ENCODE measurements around the gene ERFE.
"Not testable (repeated sequence)": the region's sequence is repeated elsewhere in the genome, so short reads cannot be mapped to it uniquely, and the experiment has no call there.

ERFE gene

DNA sequence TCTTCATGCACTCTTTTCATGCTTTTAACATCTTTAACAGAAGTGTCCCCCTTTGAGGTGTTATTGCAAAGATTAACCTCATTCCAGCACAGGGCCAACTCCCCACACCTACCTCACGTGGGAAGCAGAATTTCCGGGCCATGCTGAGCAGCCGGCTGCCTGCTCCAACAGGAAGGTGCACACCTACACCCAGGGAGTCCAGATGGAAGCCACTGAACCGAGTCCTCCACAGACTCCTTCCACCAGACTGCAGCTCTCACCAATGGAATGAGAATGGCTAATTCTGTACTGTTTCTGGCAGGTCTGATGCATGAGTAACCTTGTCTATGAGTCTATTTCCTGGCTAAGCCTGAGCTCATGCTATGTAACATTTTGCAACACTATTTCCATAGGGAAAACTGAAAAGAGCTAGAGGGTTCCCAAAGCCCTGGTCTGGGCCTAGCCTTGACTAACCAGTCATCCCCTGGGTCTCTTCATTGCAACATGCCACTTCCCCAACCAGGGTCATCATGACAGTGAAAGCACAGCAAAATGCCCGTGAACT, 11.0 kb downstream of the ERFE start:
- DNase-seq (ENCODE audit: low spot score), result peak; percentile 30

DNA sequence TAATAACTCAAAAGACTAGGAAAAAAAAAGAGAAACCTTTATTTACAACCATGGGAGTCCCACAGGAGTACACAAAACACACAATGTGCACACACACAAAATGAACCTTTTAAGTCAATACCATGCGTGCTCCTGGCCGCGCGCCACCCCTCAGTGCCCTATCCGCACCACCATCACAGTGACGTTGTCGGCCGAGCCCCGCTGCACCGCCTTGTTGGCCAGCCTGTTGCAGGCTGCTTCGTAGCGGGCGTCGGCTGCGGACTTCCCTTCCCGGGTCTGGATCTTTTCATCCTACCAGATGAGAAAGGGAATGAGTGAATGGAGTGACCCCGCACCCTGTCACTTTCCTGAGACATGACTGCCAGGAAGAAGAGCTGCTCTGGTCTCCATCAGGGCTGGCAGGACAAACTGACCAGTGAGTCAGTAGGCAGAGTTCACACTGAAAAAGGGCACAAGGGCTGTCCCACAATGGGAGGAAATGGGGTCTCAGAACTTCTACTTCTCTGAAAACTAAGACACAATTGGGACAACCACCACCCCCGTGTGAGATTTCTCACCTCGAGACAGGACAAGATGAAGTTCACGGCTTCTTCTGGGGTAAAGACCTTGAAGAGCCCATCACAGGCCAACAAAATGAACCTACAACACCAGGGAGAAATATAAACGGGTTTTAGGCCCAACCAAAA, 11.8 kb downstream of the ERFE start:
- no peak for DNase-seq (ENCODE audit: low spot score)

DNA sequence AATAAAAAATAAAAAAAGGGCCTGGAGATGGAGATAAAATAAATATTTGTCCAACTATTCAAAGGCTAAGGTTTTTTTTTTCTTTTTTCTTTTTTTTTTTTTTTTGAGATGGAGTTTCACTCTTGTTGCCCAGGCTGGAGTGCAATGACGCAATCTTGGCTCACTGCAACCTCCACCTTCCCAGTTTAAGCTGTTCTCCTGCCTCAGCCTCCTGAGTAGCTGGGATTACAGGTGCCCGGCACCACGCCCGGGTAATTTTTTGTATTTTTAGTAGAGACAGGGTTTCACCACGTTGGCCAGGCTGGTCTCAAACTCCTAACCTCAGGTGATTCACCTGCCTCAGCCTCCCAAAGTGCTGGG, 12.3 kb downstream of the ERFE start:
- not testable (repeated sequence) for DNase-seq (ENCODE audit: low spot score)

DNA sequence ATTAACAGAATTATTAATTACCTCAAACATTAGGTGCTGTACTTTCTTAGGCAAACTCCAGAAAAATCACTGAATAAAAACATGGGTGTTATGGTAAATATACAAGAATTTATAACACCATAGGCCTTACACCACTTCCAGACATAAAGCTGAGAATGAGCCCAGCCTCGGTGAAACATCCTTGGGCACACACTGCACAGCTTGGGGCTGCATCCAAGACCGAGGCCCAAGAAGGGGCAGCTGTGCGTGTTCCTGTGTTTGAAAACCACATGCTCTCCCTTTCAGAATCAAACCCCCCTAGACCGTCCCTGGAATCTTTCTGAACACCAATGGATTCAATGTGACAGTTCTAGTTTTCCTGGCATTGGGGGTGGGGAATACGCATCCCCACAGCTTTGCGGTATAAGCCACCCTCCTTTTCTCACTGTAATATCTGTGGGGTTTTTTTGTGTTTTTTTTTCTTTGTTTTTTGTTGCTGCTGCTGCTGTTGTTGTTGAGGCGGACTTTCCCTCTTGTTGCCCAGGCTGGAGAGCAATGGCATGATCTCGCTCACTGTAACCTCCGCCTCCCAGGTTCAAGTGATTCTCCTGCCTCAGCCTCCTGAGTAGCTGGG, 12.9 kb downstream of the ERFE start:
- DNase-seq (ENCODE audit: low spot score), result no peak

DNA sequence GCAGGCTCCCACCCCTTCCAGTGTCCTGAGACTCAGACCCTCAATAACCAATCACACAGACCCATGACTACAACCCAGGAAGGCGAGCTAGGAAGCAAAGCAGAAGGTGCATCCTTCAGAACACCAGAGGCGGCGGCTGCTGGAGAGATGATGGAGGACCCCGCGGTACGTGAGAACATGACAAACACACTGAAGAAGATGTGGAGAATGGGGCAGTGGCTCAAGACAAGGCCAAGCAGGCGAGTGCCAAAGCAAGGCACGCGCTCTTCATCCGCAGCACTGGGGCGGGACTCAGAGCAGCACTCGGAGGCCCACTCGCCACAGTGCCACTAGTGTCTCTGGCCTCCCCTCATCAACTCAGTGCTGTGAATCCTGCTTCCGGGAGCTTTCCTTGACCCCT, 13.7 kb downstream of the ERFE start:
- DNase-seq (ENCODE audit: low spot score), result no peak

DNA sequence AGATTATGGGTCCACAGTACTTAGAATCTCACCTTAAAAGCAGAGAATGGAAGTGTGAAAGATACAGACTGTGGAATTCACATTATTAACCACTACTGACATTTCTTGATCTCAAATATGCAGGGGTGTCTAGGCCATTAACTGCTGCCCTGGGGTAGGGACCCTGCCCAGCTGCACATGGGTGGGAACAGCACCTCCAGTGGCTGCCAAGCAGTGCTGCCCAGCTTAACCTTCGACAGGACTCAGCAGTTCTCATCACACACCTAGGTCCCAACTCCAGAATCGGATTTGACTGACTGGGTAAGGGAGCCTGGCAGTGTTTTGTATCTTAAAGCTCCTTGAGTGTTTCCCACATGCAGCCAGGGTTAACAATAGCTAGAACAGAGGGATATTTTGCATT, 14.9 kb downstream of the ERFE start:
- no peak for DNase-seq (ENCODE audit: low spot score)

DNA sequence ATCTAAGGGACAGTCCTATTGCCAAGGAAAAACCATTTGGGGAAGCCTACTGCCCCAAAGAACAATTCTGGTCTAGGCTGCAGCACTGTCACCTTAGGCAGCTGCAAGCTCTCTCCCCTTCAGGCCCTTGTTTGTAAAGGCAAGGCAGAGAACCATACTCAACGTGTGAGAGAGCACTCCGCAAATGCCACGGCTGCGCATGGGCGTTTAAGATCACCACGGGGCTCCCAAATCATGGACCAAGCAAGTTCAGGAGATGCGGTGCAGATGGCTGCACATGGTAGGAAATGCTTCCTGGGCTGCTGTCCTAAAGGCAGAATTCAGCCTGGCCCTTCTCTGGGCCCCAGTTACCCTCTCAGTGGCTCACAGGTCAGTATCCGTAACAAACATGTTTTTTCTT, 15.5 kb downstream of the ERFE start:
- no peak for DNase-seq (ENCODE audit: low spot score)

DNA sequence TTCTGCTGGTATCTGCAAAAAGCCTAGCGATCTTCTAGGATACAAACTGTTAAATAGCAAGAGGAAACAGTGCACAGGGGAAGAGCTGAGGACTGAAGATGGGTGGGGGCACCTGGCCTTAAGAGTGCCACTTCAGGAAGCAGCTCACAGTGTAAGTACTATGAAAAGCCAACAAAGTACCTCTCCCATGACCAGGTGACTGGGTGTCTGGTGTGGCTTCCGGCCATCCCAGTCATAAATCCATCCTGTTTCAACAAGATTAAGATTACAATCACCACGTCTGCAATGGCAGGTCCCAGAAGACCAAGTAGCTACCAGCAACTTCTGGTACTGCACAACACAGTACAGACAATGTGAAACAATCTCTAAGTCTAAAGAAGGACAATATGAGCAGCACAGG, 15.9 kb downstream of the ERFE start:
- DNase-seq (ENCODE audit: low spot score), result no peak

DNA sequence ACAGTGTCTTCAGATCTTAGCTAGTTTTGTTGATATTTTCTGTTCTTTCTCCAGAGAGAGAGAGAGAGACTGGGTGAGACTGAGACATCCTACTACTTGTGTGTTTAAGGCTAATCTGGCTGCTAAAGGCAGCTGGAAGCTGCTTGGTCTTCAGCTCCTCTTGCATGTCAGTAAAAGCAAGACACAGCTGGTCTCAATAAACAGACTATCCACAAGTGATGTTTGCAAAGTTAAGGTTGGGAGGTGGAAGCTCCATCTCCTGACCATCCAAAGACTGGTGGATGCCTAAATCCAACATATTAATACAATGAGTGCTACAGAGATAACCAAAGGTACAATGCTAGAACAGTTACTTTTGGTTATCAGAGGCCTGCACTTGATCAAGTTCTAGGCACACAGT, 17.8 kb downstream of the ERFE start:
- DNase-seq (ENCODE audit: low spot score), result no peak

DNA sequence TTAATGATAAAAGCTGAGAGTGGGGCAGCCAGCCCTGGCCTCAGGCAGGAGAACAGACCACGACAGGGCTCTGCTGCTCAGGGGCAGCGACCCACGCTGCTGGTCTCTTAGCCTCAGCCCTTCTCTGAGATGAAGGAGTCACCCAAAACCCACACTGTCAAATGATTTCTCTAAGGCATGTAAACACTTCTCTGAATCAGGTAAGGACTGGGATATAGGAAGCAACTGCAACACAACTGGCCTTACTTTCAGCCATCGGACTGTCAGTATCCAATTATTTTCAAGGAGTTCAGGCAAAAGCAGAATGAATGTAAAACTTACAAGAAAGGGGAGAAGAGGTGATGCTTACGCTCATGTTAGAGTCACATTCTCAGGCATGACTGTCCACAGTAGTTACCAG, 21.8 kb downstream of the ERFE start:
- DNase-seq (ENCODE audit: low spot score), result no peak

DNA sequence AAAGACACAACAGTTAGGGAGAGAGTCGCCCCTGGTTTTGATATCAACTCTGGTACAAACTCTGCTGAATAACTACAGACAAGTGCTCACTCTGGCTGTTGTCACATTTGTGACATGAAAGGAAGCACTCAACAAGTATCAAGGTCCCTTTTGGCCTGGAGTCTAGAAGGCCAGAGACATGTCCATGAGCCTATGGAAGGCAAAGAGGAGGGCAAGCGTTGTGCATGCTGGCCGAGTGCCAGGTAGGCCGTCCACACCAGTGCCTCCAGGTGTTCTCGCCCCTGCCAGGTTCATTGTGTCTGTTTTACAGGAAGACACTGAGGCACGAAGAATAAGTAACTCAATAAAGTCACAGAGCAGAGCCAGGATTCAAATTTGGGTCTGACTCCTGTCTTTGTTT, 23.6 kb downstream of the ERFE start:
- DNase-seq (ENCODE audit: low spot score), result no peak

DNA sequence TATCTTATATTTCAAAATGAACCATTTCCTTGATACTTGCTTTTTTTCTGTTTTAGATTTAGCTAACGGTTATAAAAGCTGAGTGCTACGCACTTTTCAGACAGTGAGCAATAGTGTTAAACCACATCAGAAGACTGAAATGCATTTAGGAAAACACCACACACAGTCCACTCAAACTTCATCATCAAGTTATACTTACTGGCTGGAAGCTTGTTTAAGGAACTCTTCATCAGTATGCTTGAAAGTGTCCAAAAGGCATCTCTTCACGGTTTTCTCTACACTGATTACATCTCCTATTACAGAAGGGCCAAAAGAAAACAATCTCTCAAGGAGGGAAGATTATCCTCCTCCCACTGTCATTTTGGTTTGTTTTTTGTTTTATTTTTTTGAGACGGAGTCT, 25.1 kb downstream of the ERFE start:
- no peak for DNase-seq (ENCODE audit: low spot score)

DNA sequence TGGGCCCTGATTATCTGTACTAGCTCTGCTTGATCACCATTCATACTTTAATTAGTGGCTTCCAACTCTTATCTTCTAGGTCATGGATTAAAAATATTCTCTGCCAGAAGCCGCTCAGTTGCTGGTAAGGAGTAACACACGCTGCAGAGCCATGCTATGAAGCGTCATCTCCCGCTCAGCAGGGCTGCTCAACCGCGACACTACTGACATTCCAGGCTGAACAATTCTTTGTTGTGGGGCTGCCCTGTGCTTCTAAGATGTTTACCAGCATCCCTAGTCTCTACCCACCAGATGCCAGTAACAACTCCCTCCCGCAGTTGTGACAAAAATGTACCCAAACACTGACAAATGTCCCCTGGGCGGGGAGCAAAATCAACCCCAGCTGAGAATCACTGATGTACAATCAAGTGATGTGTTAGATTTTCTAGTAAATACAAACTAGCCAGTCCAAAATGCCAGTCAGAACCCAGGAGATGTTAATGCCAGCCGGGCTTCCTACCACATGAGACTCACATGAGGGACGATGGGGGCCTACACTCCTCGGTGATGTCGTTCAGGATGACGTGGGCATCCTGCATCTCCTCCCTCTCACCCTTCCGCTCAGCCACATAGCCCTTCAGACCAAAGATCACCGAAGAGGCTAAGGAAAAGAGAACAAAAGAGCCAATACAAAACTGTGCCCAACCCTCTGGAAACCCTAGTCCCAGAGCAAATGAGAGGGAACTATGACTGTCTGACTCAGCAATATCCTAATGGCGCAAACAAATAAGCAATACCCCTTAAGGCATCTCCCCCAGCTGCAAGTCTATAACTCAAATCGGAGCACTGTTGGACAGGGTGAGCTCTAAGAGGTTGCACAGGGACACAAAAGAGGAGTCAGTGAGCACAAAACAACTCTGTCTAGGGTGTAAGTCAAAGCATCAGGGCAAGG, 29.1 kb downstream of the ERFE start:
- no peak for DNase-seq (ENCODE audit: low spot score)

DNA sequence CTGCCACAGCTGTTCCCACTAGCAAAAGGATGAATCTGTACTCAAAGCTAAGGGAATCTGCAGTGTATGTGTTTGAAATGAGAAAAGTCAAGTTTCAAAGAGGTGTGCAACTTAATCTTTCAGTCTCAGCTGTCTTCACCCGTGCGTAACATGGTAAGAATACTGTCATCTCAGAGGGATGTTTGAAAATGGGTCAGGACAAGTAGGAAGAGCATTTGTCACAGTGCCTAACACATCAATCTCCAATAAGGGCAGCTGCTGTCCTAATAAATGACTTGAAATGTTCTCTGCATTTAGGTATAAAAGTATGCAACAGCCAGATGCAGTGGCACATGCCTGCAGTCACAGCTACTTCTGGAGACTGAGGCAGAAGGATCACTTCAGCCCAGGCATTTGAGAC, 31.7 kb downstream of the ERFE start:
- DNase-seq (ENCODE audit: low spot score), result no peak

DNA sequence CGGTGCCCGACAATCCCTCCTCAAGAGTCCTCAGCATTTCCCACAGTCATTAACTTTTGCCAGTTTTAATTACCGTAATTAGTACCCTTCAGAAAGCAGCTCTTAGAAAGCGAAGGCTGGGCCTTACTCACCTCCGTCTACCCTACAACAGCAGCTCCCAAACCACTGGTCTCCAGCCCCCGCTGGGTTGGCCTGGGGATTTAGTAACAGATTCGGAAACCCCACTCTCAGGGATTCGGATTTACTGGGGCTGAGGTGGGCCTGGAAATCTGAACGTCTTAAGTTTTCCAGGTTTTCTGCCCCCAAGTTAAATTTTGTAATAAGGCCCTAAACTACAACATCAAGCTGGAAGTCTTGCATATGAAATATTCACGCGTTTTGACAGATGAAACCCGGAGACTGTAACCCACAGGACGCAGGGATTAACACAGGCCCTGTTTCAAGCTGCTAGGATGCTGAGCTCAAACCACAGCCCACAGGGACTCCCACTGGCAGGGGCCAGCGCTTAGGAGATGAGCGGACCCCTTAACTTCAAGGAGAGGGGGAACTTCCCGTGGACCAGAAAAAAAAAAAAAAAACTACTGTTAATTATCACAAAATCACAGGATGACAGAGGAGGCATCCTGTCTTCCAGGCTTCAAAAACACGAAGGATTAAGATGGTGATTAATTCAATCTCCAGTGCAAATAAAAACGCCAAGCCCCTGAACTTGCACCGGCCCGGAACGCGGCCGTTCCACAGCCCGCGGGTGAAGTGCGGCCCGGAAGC, 43.7 kb downstream of the ERFE start:
- peak; percentile 50 for DNase-seq (ENCODE audit: low spot score)

DNA sequence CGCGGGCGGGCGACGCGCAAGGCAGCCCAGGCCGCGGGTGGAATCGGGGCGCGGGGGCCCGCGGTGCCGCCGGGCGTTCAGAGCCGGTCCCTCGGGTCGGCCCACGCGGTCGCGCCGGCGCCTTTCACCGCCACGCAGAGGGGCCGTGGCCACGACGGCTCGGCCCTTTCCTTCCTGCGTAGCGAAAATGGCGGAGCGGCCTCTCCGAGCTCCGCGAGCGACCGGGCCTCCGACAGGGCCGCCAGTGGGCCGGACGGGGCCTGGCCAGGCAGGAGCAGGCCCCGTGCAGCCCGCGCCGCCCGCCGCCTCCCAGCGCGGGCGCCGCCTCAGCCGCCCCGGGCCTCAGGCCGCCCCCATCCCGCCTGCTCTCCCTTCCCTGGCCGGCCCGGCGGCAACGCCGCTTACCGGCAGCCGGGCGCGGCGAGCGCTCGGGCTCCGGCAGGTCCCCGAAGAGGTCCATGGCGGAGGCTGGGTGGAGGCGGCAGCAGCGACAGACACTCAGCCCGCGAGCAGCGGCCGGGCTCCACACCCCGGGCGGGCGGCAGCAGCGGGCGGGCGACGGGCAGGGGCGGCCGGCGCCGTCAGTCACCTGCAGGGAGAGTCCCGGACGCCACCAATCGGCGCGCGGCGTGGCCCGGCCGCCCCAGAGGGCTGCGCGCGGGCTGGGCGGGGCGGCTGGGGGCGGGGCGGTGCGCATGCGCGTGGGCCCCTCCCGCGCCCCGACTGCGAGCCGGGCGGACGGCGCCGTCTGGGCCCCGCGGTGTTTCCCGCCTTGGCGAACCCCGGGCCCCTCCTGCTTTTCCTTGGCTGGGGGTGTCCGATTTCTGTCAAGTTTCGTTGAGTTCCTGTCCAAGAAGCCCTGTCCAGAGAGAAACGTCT, 44.6 kb downstream of the ERFE start, which contains the start of gene ILKAP:
Gene ILKAP, minus strand, starts transcription at position 602 of the 879 bp plus-strand sequence. Its CDS starts 142 bp downstream, at position 460.
- peak; percentile 100 for DNase-seq (ENCODE audit: low spot score)

DNA sequence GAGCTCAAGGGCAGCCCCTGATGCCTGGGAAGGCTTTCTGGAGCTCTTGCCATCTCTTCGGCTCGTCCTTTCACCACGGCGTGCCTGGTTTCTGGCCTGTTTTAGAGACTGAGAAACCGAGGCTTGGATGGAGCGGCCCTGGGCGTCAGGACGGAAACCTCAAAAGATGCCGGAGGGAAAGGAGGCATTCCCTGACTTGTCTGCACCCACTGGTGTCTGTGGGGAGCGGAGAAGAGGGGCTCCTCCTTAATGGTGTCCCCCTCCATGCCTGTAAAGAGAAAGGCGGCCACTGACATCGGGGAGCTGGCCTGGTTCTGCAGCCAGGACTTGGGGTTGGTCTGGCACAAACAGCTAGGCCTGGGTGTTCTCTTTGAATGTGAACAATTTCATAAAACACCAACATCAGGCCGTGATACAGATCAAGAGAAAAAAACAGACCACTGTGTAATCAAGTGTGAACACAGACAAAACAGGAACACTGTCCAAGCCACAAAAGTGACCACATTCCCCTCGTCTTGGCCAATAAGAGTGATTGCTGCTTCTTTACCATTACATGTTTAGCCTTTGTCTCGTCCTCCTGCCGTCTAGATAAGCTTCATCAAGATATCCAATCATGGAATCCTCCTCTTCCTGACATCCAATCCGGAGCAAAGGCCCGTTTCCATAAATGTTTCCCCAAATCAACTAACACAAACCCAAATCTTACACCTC, 45.4 kb downstream of the ERFE start:
- no peak for DNase-seq (ENCODE audit: low spot score)

DNA sequence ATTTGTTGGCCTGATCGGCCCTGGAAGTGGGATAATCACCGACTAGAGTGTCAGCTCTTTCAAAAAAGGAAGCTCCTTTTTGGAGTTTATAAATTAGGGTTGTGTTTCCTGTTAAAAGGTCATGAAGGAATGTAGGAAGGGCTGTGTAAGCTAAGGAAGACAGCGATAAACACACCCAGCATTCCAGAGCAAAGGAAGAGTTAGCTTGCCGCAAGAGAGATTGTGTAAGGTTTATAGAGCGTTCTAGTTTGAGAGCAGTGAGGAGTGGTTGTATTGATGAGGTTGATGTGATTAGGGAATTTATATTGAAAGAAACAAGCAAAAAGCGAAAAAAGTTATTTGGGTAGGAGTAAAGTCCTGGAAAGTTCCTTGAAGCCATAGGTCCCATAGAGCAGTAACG, 48.2 kb downstream of the ERFE start:
- DNase-seq (ENCODE audit: low spot score), result no peak

DNA sequence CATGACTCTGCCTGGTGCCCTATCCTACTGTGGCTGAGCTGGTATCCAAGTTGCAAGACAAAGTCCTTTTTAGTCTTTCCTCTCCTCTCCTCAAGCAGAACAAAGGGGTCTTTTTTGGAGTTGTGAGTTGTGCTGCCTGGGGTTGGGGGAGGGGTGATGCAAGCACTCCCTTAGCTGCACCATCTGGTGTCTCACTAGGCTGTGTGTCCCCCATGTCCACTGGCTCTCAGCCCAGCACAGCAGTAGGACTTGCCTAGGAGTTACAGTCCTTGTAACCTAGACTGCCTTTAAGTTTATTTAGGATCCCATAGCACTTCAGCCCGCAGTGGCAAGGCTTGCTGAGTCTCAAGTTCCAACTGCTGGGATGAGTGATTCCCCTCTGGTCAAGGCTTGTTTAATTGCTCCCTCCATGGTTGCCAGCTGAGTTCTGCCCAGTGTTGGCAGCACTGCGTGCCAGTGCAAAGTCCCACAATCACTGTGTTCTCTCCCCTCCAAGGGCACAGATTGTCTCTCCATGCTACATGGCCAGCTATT, 57.9 kb downstream of the ERFE start:
- no peak for DNase-seq (ENCODE audit: low spot score)

All from D341Med (cell line).